Spinal cord (tissue), 10 donors: Measurements from ENCODE around the gene NSUN5. TPM values are rescaled to one million over a fixed set of nuclear protein-coding genes. Genes with fewer than 3 reads are reported as not detected.
A peak's percentile ranks its signal among the peaks of the same experiment; 100 is the strongest.

Source experiments
- DNase-seq, 6 donors: peaks; one replicate each; pipeline versions ENCODE4 v3.0.0 to v3.0.0-alpha.2; 2013 to 2015; ENCODE audit warnings: low spot score in 6 of 6, low read depth in 4 of 6
- H3K27ac ChIP-seq: one replicate; pipeline ENCODE4 v1.5.1; 2013; ENCODE audit warnings: low read depth, low read length, control low read depth
- H3K27me3 ChIP-seq: one replicate; pipeline ENCODE4 v1.6.1; 2013; ENCODE audit warnings: low read length; ENCODE audit not compliant: control insufficient read depth, insufficient read depth
- H3K36me3 ChIP-seq: one replicate; pipeline ENCODE4 v1.6.1; 2013; ENCODE audit warnings: low read length; ENCODE audit not compliant: control insufficient read depth, insufficient read depth
- H3K4me1 ChIP-seq: one replicate; pipeline ENCODE4 v1.6.1; 2013; ENCODE audit warnings: low read length; ENCODE audit not compliant: control insufficient read depth, insufficient read depth
- H3K4me3 ChIP-seq: one replicate; pipeline ENCODE4 v1.5.1; 2013; ENCODE audit warnings: low read depth, low read length, control low read depth
- H3K9me3 ChIP-seq: one replicate; pipeline ENCODE4 v1.6.1; 2013; ENCODE audit warnings: low read length; ENCODE audit not compliant: control insufficient read depth, insufficient read depth
- WGBS: methylation state at CpG from one replicate; pipeline ENCODE4 v1.1.5; 2013; ENCODE audit warnings: missing lambda C conversion rate; ENCODE audit not compliant: insufficient coverage; 5-methylcytosine and 5-hydroxymethylcytosine counted together
- long read RNA-seq, 4 donors: transcript quantifications; one replicate each; lab custom pipeline, GENCODE V29; 2026
- polyA plus RNA-seq, 2 donors: library from polyadenylated mRNA; unstranded; fragments of 120-200 nt; gene quantifications; one replicate each; pipeline ENCODE4 v1.2.1, GENCODE V29; 2013; ENCODE audit not compliant: insufficient read length in 2 of 2
- total RNA-seq, 2 donors: library from RNA; depleted of rRNA in 1 of 2; stranded (reverse); fragments of 120-200 nt in 1 of 2; fragments of >200 nt in 1 of 2; gene quantifications; one replicate each; pipeline versions ENCODE4 v1.2.3 to v1.2.4, GENCODE V29; 2013 to 2014
- donor health status: healthy.

The NSUN5 gene
- total RNA-seq (10 to 100 TPM; 13.2 to 19.3 TPM), polyA plus RNA-seq (10 to 100 TPM; 28.8 to 33.6 TPM)
- long read RNA-seq, donor 1, partial matches to known transcripts = 0 of 5 reads
- long read RNA-seq, donor 1, other reads (novel, unspliced or antisense) = 0 of 5 reads
- long read RNA-seq, donor 2, transcript NSUN5-204 (10 exons, 1,663 nt) = major isoform, 5 of 5 reads
- long read RNA-seq, donor 2, partial matches to known transcripts = 0 of 5 reads
- long read RNA-seq, donor 2, other reads (novel, unspliced or antisense) = 0 of 5 reads
- long read RNA-seq, donor 3, partial matches to known transcripts = 0 of 1 reads
- long read RNA-seq, donor 3, other reads (novel, unspliced or antisense) = 0 of 1 reads
- long read RNA-seq, donor 4, transcript NSUN5-204 (10 exons, 1,663 nt) = major isoform, 6 of 8 reads
- long read RNA-seq, donor 4, partial matches to known transcripts = 0 of 8 reads
- long read RNA-seq, donor 4, other reads (novel, unspliced or antisense) = 0 of 8 reads

GRCh38 chr7:73308665-73309214, at the start of gene NSUN5:
NSUN5 (minus strand) TSS chr7:73308826; CDS start chr7:73308790, 36 bp downstream.
- Histone ChIP-seq H3K27ac (no peak within 1 kb of the TSS), H3K36me3 (peaks cover 33% of the 10 kb centered on the region), H3K4me1 (peaks cover 15% of the 10 kb centered on the region), H3K27me3 (no peaks in the 10 kb centered on the region), H3K9me3 (no peaks in the 10 kb centered on the region), H3K4me3 (peak within 1 kb of the TSS; percentile 60)
- WGBS = 0% methylated on average over 31 of the region's 40 CpGs
- DNase-seq = peak; percentile 40 to 94 (median 70)

GRCh38 chr7:73356159-73356558, 47.5 kb upstream of the NSUN5 start:
- no peaks in the 10 kb centered on the region for H3K36me3 ChIP-seq
- no peak overlapping the region for H3K27ac ChIP-seq
- 83% methylated on average over 2 of the region's 5 CpGs for WGBS
- H3K4me1 ChIP-seq = peaks cover 26% of the 10 kb centered on the region
- DNase-seq = no peak
- H3K9me3 ChIP-seq = no peaks in the 10 kb centered on the region
- H3K27me3 ChIP-seq = no peaks in the 10 kb centered on the region
- H3K4me3 ChIP-seq = no peak overlapping the region

- no peak overlapping the region for H3K27ac ChIP-seq
- no peak for DNase-seq
Measured at GRCh38 chr7:73354821-73355220, 46.2 kb upstream of the NSUN5 start.

GRCh38 chr7:73354196-73354595, 45.6 kb upstream of the NSUN5 start:
- peaks cover 28% of the 10 kb centered on the region for H3K4me1 ChIP-seq
- no peaks in the 10 kb centered on the region for H3K27me3 ChIP-seq
- no peaks in the 10 kb centered on the region for H3K9me3 ChIP-seq
- DNase-seq = no peak
- no peak overlapping the region for H3K27ac ChIP-seq
- H3K4me3 ChIP-seq = no peak overlapping the region
- WGBS = 89% methylated on average over 7 of the region's 9 CpGs
- H3K36me3 ChIP-seq = no peaks in the 10 kb centered on the region

More at GRCh38 chr7:73354821-73355220, 46.2 kb upstream of the NSUN5 start:
- 53% methylated on average over 13 of the region's 17 CpGs for WGBS
- Histone ChIP-seq H3K4me3 (no peak overlapping the region), H3K27me3 (no peaks in the 10 kb centered on the region), H3K9me3 (no peaks in the 10 kb centered on the region), H3K4me1 (peaks cover 30% of the 10 kb centered on the region), H3K36me3 (no peaks in the 10 kb centered on the region)

GRCh38 chr7:73353243-73353642, 44.6 kb upstream of the NSUN5 start:
- H3K27me3 ChIP-seq = no peaks in the 10 kb centered on the region
- peaks cover 19% of the 10 kb centered on the region for H3K4me1 ChIP-seq
- no peak for DNase-seq
- 72% methylated on average over 4 of the region's 6 CpGs for WGBS
- H3K9me3 ChIP-seq = no peaks in the 10 kb centered on the region
- H3K27ac ChIP-seq = no peak overlapping the region
- H3K4me3 ChIP-seq = no peak overlapping the region
- H3K36me3 ChIP-seq = no peaks in the 10 kb centered on the region

- no peaks in the 10 kb centered on the region for H3K27me3 ChIP-seq
- H3K4me1 ChIP-seq = peaks cover 14% of the 10 kb centered on the region
- no peak overlapping the region for H3K27ac ChIP-seq
- H3K9me3 ChIP-seq = no peaks in the 10 kb centered on the region
- DNase-seq = no peak
- no peaks in the 10 kb centered on the region for H3K36me3 ChIP-seq
- H3K4me3 ChIP-seq = no peak overlapping the region
- 97% methylated on average over 3 of the region's 3 CpGs for WGBS
Measured at GRCh38 chr7:73352784-73353183, 44.2 kb upstream of the NSUN5 start.

- H3K27ac ChIP-seq = peak overlapping the region; percentile 91
- H3K4me3 ChIP-seq = no peak overlapping the region
- no peaks in the 10 kb centered on the region for H3K27me3 ChIP-seq
- WGBS = 43% methylated on average over 5 of the region's 6 CpGs
- H3K36me3 ChIP-seq = no peaks in the 10 kb centered on the region
- no peaks in the 10 kb centered on the region for H3K9me3 ChIP-seq
- DNase-seq = peak in 1 of 6 donors; percentile 34
- peaks cover 8% of the 10 kb centered on the region for H3K4me1 ChIP-seq
Measured at GRCh38 chr7:73351447-73352167, 43.0 kb upstream of the NSUN5 start.

- Histone ChIP-seq H3K27ac (peak overlapping the region; percentile 91), H3K4me3 (no peak overlapping the region), H3K4me1 (peaks cover 14% of the 10 kb centered on the region), H3K9me3 (no peaks in the 10 kb centered on the region), H3K36me3 (no peaks in the 10 kb centered on the region), H3K27me3 (no peaks in the 10 kb centered on the region)
- 68% methylated on average over 9 of the region's 12 CpGs for WGBS
- DNase-seq = peak in 1 of 6 donors; percentile 55
Measured at GRCh38 chr7:73350306-73351068, 41.9 kb upstream of the NSUN5 start.

- H3K4me1 ChIP-seq = peaks cover 17% of the 10 kb centered on the region
- no peaks in the 10 kb centered on the region for H3K27me3 ChIP-seq
- no peak for DNase-seq
- H3K4me3 ChIP-seq = no peak overlapping the region
- WGBS = 63% methylated on average over 4 of the region's 6 CpGs
- no peaks in the 10 kb centered on the region for H3K36me3 ChIP-seq
- no peaks in the 10 kb centered on the region for H3K9me3 ChIP-seq
- H3K27ac ChIP-seq = peak overlapping the region; percentile 91
Measured at GRCh38 chr7:73349763-73350162, 41.1 kb upstream of the NSUN5 start.
